OCI-LY7 (cell line): Measurements from ENCODE around the gene SLC43A1. TPM values are rescaled to one million over a fixed set of nuclear protein-coding genes. Genes with fewer than 3 reads are reported as not detected.

Source experiments
- BruUV-seq: library from RNA; stranded (reverse); fragments of 400-500 nt; replicated peaks from 2 replicates; lab custom pipeline; 2021; lab: Mats Ljungman, UMichigan
- CTCF ChIA-PET: fragments of 300-600 bp; sonication (Branson Sonifier 250); formaldehyde crosslinking; loops from one replicate; lab custom pipeline; 2022; ENCODE audit warnings: antibody characterized with exemption; ENCODE audit not compliant: unreplicated experiment; lab: Charles Lee
- POLR2A ChIA-PET: fragments of 300-600 bp; sonication (Branson Sonifier 250); formaldehyde crosslinking; loops from one replicate; lab custom pipeline; 2022; ENCODE audit warnings: antibody characterized with exemption; lab: Charles Lee
- DNase-seq: peaks from one replicate; pipeline ENCODE4 v3.0.0-alpha.2; 2015; ENCODE audit warnings: low spot score
- H2AFZ ChIP-seq: fragments of 200-600 bp; sonication (generic), shearing (Covaris generic); 2 replicates; pipeline ENCODE4 v1.6.1; 2014; ENCODE audit warnings: mild to moderate bottlenecking, antibody characterized with exemption, low read length, moderate library complexity
- H3K27ac ChIP-seq: fragments of 200-600 bp; sonication (generic); 2 replicates; pipeline ENCODE4 v1.5.1; 2014; ENCODE audit warnings: mixed run types, low read depth, mild to moderate bottlenecking, moderate library complexity, low read length, inconsistent platforms; ENCODE audit not compliant: poor library complexity, severe bottlenecking
- H3K36me3 ChIP-seq: fragments of 200-600 bp; sonication (generic); 2 replicates; pipeline ENCODE4 v1.6.1; 2014; ENCODE audit warnings: mild to moderate bottlenecking, antibody characterized with exemption, low read length, moderate library complexity, mixed read lengths; ENCODE audit not compliant: insufficient read depth
- H3K4me1 ChIP-seq: fragments of 200-600 bp; sonication (generic); 2 replicates; pipeline ENCODE4 v1.5.1; 2014; ENCODE audit warnings: mild to moderate bottlenecking, low read length; ENCODE audit not compliant: insufficient read depth, poor library complexity, severe bottlenecking
- H3K4me2 ChIP-seq: fragments of 200-600 bp; sonication (generic); 2 replicates; pipeline ENCODE4 v1.6.1; 2014; ENCODE audit warnings: mild to moderate bottlenecking, low read length
- H3K4me3 ChIP-seq: fragments of 200-600 bp; sonication (generic); 2 replicates; pipeline ENCODE4 v1.5.1; 2014; ENCODE audit warnings: mild to moderate bottlenecking, low read depth, low read length; ENCODE audit not compliant: poor library complexity, severe bottlenecking
- H3K79me2 ChIP-seq: fragments of 200-600 bp; sonication (generic); 2 replicates; pipeline ENCODE4 v1.6.1; 2016; ENCODE audit warnings: low read depth, mild to moderate bottlenecking, low read length, moderate library complexity, mixed read lengths; ENCODE audit not compliant: insufficient read depth
- H3K9me2 ChIP-seq: fragments of 200-600 bp; sonication (generic); 2 replicates; pipeline ENCODE4 v1.6.1; 2016; ENCODE audit warnings: mild to moderate bottlenecking, low read length, mixed read lengths; ENCODE audit not compliant: insufficient read depth
- H3K9me3 ChIP-seq: fragments of 200-600 bp; sonication (generic); 2 replicates; pipeline ENCODE4 v1.6.1; 2014; ENCODE audit warnings: mild to moderate bottlenecking, mixed run types, low read length, mixed read lengths
- H4K20me1 ChIP-seq: fragments of 200-600 bp; sonication (generic); 2 replicates; pipeline ENCODE4 v1.6.1; 2014; ENCODE audit warnings: mild to moderate bottlenecking, antibody characterized with exemption, low read length, moderate library complexity, mixed read lengths; ENCODE audit not compliant: insufficient read depth
- EZH2phosphoT487 ChIP-seq: fragments of 200-600 bp; sonication (generic); IDR thresholded peaks from 2 replicates; pipeline ENCODE4 v1.6.1; 2018; ENCODE audit warnings: low read depth, borderline replicate concordance, mild to moderate bottlenecking, mixed run types, antibody characterized with exemption, low read length, moderate library complexity, mixed read lengths
- intact Hi-C: fragments of 100-400 bp; cut with micrococcal nuclease; formaldehyde crosslinking; loops from one replicate; pipeline ENCODE4 v1.10.0; 2022; ENCODE audit not compliant: unreplicated experiment
- total RNA-seq, 2 experiments: library from RNA; depleted of rRNA in 1 of 2; stranded (reverse); fragments of >200 nt in 1 of 2; shearing (Covaris generic) in 1 of 2; gene quantifications; 2 replicates each; pipeline ENCODE4 v1.2.3, GENCODE V29; 2014 to 2022
- TF ChIP-seq, protein P1 (sequence below): fragments of 200-600 bp; sonication (generic); conservative IDR thresholded peaks from 2 replicates; pipeline ENCODE4 v1.5.1; 2014; ENCODE audit warnings: mild to moderate bottlenecking, antibody characterized with exemption, low read length, moderate library complexity, mixed read lengths

SLC43A1 gene
- total RNA-seq, 2 experiments from 2014 or later = 61.1 to 78.6 TPM

- no peaks in the 10 kb centered on the region for H4K20me1 ChIP-seq
- no peak overlapping the region for H3K4me2 ChIP-seq
- ChIA-PET POLR2A (no interaction called here), CTCF (no interaction called here)
- H3K36me3 ChIP-seq = no peaks in the 10 kb centered on the region
- H3K79me2 ChIP-seq = no peaks in the 10 kb centered on the region
- no peak for DNase-seq
- no peaks in the 10 kb centered on the region for H3K9me2 ChIP-seq
- TF ChIP-seq, protein P1, sequence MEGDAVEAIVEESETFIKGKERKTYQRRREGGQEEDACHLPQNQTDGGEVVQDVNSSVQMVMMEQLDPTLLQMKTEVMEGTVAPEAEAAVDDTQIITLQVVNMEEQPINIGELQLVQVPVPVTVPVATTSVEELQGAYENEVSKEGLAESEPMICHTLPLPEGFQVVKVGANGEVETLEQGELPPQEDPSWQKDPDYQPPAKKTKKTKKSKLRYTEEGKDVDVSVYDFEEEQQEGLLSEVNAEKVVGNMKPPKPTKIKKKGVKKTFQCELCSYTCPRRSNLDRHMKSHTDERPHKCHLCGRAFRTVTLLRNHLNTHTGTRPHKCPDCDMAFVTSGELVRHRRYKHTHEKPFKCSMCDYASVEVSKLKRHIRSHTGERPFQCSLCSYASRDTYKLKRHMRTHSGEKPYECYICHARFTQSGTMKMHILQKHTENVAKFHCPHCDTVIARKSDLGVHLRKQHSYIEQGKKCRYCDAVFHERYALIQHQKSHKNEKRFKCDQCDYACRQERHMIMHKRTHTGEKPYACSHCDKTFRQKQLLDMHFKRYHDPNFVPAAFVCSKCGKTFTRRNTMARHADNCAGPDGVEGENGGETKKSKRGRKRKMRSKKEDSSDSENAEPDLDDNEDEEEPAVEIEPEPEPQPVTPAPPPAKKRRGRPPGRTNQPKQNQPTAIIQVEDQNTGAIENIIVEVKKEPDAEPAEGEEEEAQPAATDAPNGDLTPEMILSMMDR = no peak
- no peak for TF ChIP-seq EZH2phosphoT487
- H3K9me3 ChIP-seq = no peaks in the 10 kb centered on the region
- intact Hi-C loops = no loop called here
- no peak overlapping the region for H3K27ac ChIP-seq
- no TSS peak for BruUV-seq
- no peak overlapping the region for H2AFZ ChIP-seq
- peaks cover 9% of the 10 kb centered on the region for H3K4me1 ChIP-seq
- H3K4me3 ChIP-seq = no peak overlapping the region
Observed at GRCh38 chr11:57471496-57471895, 44.0 kb downstream of the SLC43A1 start.

GRCh38 chr11:57469268-57469667 is 46.2 kb downstream of the SLC43A1 start:
- Histone ChIP-seq H3K27ac (no peak overlapping the region), H2AFZ (no peak overlapping the region), H3K4me1 (no peaks in the 10 kb centered on the region), H3K36me3 (no peaks in the 10 kb centered on the region), H3K9me3 (no peaks in the 10 kb centered on the region), H3K4me3 (no peak overlapping the region), H4K20me1 (no peaks in the 10 kb centered on the region), H3K79me2 (no peaks in the 10 kb centered on the region), H3K9me2 (no peaks in the 10 kb centered on the region), H3K4me2 (no peak overlapping the region)
- ChIA-PET POLR2A (no interaction called here), CTCF (no interaction called here)
- DNase-seq = no peak
- BruUV-seq = no TSS peak
- no peak for TF ChIP-seq EZH2phosphoT487
- TF ChIP-seq, protein P1 = no peak
- intact Hi-C loops = loop anchor here (10.0 kb wide), 1 partner anchor 1046 kb away; no protein-coding TSS in a partner anchor

DNA sequence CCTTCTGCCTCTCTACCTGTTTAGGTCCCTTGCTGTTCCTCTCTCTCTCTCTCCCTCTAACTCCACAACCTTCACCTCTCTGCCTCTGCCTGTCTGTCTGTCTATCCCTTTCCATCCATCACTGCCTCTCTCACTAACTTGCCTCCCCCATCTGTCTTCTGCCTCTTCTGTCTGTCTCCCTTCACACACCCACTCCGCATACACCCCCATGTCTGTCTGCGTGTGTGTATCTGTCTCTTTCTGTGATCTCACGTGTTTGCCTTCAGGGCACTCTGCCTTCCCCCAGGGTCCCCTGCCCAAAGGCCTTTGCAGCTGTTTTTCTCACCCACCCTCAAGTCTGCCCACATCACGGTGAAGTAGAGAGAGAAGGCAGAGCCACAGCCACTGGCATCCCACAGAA is 47.2 kb downstream of the SLC43A1 start:
- ChIA-PET POLR2A (no interaction called here), CTCF (interaction anchor here (0.5 kb wide), 1 partner anchor 10 kb away, joined by 9 read pairs; no protein-coding TSS in a partner anchor)
- Histone ChIP-seq H2AFZ (no peak overlapping the region), H3K4me1 (no peaks in the 10 kb centered on the region), H3K9me2 (no peaks in the 10 kb centered on the region), H3K4me3 (no peak overlapping the region), H4K20me1 (no peaks in the 10 kb centered on the region), H3K36me3 (no peaks in the 10 kb centered on the region), H3K4me2 (no peak overlapping the region), H3K79me2 (no peaks in the 10 kb centered on the region), H3K27ac (no peak overlapping the region), H3K9me3 (no peaks in the 10 kb centered on the region)
- TF ChIP-seq, protein P1 = no peak
- no peak for TF ChIP-seq EZH2phosphoT487
- BruUV-seq = no TSS peak
- no peak for DNase-seq
- intact Hi-C loops = loop anchor here (10.0 kb wide), 1 partner anchor 1047 kb away; no protein-coding TSS in a partner anchor
